ENCODE results near the gene UBE2S.
"Not testable (repeated sequence)": the region's sequence is repeated elsewhere in the genome, so short reads cannot be mapped to it uniquely, and the experiment has no call there.

The UBE2S gene

GRCh38 chr19:55407800-55408532, 378 bp upstream of the UBE2S start:
- peaks cover 8 to 46% (median 40%) of the 10 kb centered on the region in 11 experiments; a peak in 21 of 22 replicates for H4K20me1 ChIP-seq
- peaks cover 37 to 46% (median 44%) of the 10 kb centered on the region in 10 experiments for H3K4me1 ChIP-seq
- H3K4me3 ChIP-seq, result peak overlapping the region; percentile 89 to 100 (median 98)
- H3K9me3 ChIP-seq (replicated peaks in 1 of 11), result peaks cover 0 to 26% (median 17%) of the 10 kb centered on the region in 11 experiments; a peak in 15 of 22 replicates
- H3K36me3 ChIP-seq, result peaks cover 23 to 39% (median 37%) of the 10 kb centered on the region in 11 experiments
- H3K27ac ChIP-seq, result peak overlapping the region; percentile 91 to 99 (median 96)
- H3K9ac ChIP-seq, result peak overlapping the region; percentile 97 to 100 (median 99)
- no peak for TF ChIP-seq Cebpa-rat (IDR thresholded peaks at IDR 0.05)
- H3K4me2 ChIP-seq, result peak overlapping the region; percentile 44 to 100 (median 84)
- no peaks in the 10 kb centered on the region for H3K27me3 ChIP-seq

DNA sequence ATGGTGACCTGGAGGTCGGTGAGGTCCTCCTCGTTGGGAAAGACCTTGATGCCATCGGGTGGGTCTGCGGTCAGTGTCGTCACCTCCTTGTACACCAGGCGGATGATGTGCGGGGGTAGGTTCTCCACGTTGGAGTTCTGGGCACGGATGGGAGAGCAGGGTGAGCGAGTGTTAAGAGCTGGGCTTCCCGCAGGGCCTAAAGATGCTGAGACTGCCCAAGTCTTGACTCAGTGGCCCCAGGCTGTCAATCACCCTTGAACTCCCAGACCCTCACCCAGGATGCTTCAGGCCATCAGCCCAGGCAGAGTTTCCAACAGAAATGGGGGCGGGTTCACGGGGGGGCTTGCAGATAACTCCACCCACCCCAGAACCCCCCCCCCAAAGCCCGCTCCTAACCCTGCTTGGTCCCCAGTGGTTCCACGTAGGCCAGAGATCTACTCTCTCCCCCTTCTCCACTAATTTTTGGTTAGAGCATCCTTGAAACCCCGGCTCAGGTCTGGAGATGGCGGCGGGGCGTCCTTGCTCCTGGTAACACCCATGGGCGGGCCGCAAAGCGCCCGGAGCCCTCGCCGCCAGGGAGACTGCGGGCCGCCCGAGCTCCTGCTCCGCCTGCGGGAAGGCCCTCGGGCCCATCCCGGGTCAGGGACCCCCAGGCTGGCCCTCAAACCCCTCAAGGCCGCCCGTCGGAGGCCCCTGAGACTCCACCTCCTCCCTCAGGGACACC, 600 bp downstream of the UBE2S start:
- Histone ChIP-seq H3K4me1 (peaks cover 40 to 56% (median 54%) of the 10 kb centered on the region in 10 experiments), H4K20me1 (peaks cover 18 to 56% (median 50%) of the 10 kb centered on the region in 11 experiments; a peak in 21 of 22 replicates)
- TF ChIP-seq Cebpa-rat (IDR thresholded peaks at IDR 0.05), result no peak

DNA sequence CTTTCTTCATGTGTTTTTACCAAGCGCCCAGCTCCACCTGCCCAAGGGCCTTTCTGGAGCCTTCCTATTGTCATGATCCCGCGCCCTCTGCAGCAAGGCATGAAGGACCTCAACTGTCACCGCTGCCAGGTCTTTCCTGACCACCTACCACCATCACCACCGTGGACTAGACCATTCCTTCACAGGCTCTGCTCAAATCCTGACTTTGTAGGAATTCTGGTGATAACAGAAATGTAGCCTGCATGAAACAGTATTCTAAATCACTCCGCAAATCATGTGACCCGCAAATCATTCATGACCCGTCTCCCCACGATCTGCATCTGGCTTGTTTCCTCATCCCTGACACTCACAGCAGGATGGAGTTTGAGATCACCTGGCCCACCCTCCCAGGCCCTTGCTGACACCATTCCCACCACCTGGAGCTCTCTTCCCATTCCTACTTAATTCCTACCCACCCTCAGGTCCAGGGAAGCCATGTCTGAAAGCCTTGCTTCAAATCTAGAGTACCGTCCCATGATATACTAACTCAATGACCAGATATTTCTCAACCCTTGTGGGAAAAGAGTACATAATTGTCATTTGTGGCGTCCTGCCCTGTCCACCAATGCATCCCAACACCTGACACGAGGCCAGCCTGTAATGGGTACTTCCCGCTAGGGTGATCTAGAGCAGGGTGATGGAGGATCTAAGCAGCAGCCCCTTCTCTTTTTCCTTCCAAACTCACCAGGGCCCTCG, 1.3 kb downstream of the UBE2S start:
- H3K9ac ChIP-seq, result peak overlapping the region; percentile 97 to 100 (median 99)
- H3K27ac ChIP-seq, result peak overlapping the region in 10 of 11 experiments; percentile 91 to 99 (median 96); a peak in 20 of 22 replicates
- no peak for TF ChIP-seq Cebpa-rat (IDR thresholded peaks at IDR 0.05)
- H3K36me3 ChIP-seq, result peaks cover 39 to 56% (median 52%) of the 10 kb centered on the region in 11 experiments
- H3K9me3 ChIP-seq (replicated peaks in 1 of 11), result peaks cover 0 to 26% (median 17%) of the 10 kb centered on the region in 11 experiments; a peak in 15 of 22 replicates
- peak overlapping the region; percentile 89 to 100 (median 98) for H3K4me3 ChIP-seq
- peaks cover 24 to 63% (median 57%) of the 10 kb centered on the region in 11 experiments; a peak in 21 of 22 replicates for H4K20me1 ChIP-seq
- peaks cover 40 to 59% (median 56%) of the 10 kb centered on the region in 10 experiments for H3K4me1 ChIP-seq
- H3K4me2 ChIP-seq, result peak overlapping the region; percentile 92 to 100 (median 97)
- no peaks in the 10 kb centered on the region for H3K27me3 ChIP-seq

More for the DNA sequence above, 600 bp downstream of the UBE2S start:
- Histone ChIP-seq H3K4me3 (peak overlapping the region; percentile 89 to 100 (median 98)), H3K36me3 (peaks cover 33 to 49% (median 46%) of the 10 kb centered on the region in 11 experiments), H3K9me3 (replicated peaks in 1 of 11) (peaks cover 0 to 26% (median 17%) of the 10 kb centered on the region in 11 experiments; a peak in 15 of 22 replicates), H3K27ac (peak overlapping the region; percentile 91 to 99 (median 96)), H3K27me3 (no peaks in the 10 kb centered on the region), H3K4me2 (peak overlapping the region; percentile 92 to 100 (median 97)), H3K9ac (peak overlapping the region; percentile 97 to 100 (median 99))

- Histone ChIP-seq H4K20me1 (peaks cover 24 to 69% (median 63%) of the 10 kb centered on the region in 11 experiments; a peak in 21 of 22 replicates), H3K36me3 (peaks cover 43 to 62% (median 58%) of the 10 kb centered on the region in 11 experiments), H3K27me3 (no peaks in the 10 kb centered on the region), H3K9ac (peak overlapping the region; percentile 97 to 100 (median 99)), H3K9me3 (replicated peaks in 1 of 11) (peaks cover 0 to 22% (median 17%) of the 10 kb centered on the region in 11 experiments; a peak in 15 of 22 replicates), H3K27ac (peak overlapping the region in 2 of 11 experiments; percentile 96 to 99; a peak in 3 of 22 replicates), H3K4me1 (peaks cover 40 to 59% (median 56%) of the 10 kb centered on the region in 10 experiments), H3K4me2 (peak overlapping the region; percentile 92 to 100 (median 97)), H3K4me3 (peak overlapping the region; percentile 11 to 100 (median 98); a peak in 18 of 20 replicates)
- TF ChIP-seq Cebpa-rat (IDR thresholded peaks at IDR 0.05), result no peak
These were observed 1.9 kb downstream of the UBE2S start for GRCh38 chr19:55405638-55406037.

DNA sequence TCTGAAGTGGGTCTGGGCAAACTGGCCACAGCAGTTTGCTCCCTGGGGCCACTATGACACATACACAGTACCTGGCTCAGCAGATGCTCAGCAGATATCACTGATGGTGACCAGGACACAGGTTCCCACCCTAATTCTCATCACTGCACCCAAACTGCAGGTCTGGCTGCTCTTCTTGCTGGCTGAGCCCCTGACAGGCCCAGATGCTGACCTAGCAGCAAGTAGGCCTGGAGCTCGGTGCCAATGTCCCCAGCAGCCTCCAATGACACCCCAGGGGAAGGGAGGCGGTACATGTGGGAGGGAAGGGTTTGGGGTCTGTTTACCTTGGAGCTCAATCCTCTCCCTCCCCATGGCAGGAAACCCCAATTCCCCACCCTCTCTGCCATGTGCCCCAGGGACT, 5.1 kb downstream of the UBE2S start:
- Histone ChIP-seq H3K4me3 (0 out of 20 replicates have a peak overlapping the region, but pooled peaks of 1 of the 10 experiments have one; percentile 3), H3K4me2 (peak overlapping the region in 10 of 11 experiments; percentile 37 to 100 (median 96); a peak in 16 of 22 replicates), H4K20me1 (peaks cover 29 to 97% (median 85%) of the 10 kb centered on the region in 11 experiments; a peak in 21 of 22 replicates)

GRCh38 chr19:55401390-55401789, 6.2 kb downstream of the UBE2S start:
- Histone ChIP-seq H3K4me1 (peaks cover 29 to 65% (median 51%) of the 10 kb centered on the region in 10 experiments), H4K20me1 (peaks cover 29 to 86% (median 78%) of the 10 kb centered on the region in 11 experiments; a peak in 21 of 22 replicates), H3K36me3 (peaks cover 49 to 78% (median 69%) of the 10 kb centered on the region in 11 experiments)
- H3K9me3 ChIP-seq (replicated peaks in 1 of 11); H3K27me3 ChIP-seq; H3K4me3 ChIP-seq; H3K27ac ChIP-seq; H3K4me2 ChIP-seq; H3K9ac ChIP-seq: not testable (repeated sequence)

More for the DNA sequence above, 5.1 kb downstream of the UBE2S start:
- H3K36me3 ChIP-seq, result peaks cover 49 to 82% (median 73%) of the 10 kb centered on the region in 11 experiments
- no peak for TF ChIP-seq Cebpa-rat (IDR thresholded peaks at IDR 0.05)
- peak overlapping the region in 10 of 11 experiments; percentile 10 to 41 (median 33); a peak in 14 of 22 replicates for H3K9ac ChIP-seq
- H3K27ac ChIP-seq, result no peak overlapping the region; a peak in 1 of 22 replicates
- H3K4me1 ChIP-seq, result peaks cover 34 to 68% (median 54%) of the 10 kb centered on the region in 10 experiments
- H3K9me3 ChIP-seq (replicated peaks in 1 of 11), result no peaks in the 10 kb centered on the region
- no peaks in the 10 kb centered on the region for H3K27me3 ChIP-seq

DNA sequence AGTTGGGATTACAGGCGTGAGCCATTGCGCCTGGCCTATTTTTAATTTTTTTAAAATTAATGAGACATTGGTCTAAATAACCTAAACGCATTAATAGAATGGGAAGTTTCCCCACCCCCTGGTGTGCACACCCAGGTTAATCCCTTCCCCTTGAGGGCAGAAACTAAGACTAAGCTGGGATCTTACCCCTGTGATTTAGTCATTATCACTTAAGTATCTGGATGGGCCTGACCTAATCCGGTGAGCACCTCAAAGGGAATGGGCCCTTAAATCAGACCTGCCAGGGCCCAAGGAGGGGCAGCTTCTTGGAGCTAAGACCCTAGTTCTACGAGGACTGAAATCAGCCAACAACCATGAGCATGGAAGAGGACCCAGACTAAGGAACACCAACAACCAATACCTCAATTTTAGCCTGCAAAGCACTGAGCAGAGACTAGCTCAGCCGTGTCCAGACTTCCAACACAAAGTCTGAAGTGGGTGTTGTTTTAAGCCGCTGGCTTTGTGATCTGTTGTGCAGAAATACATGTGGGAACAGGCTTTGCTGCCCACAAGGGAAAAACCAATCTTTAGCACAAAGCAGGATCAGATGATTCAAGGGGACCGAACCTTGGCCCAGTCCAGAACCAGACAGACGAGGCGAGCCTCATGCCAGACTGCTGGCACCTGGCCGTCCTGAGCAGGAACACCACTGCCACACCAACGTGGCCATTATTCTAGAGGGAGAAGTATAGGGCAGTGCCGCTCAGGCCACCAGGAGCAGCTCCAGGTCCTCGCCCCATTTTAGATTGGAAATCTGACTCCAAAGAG, 7.1 kb downstream of the UBE2S start:
- Histone ChIP-seq H3K9me3 (replicated peaks in 1 of 11) (no peaks in the 10 kb centered on the region), H3K36me3 (peaks cover 43 to 71% (median 60%) of the 10 kb centered on the region in 11 experiments), H3K9ac (0 out of 22 replicates have a peak overlapping the region, but pooled peaks of 1 of the 11 experiments have one; percentile 24), H3K27me3 (no peaks in the 10 kb centered on the region), H3K4me3 (no peak overlapping the region), H3K4me2 (no peak overlapping the region), H4K20me1 (peaks cover 28 to 83% (median 69%) of the 10 kb centered on the region in 11 experiments; a peak in 21 of 22 replicates), H3K4me1 (peaks cover 20 to 56% (median 41%) of the 10 kb centered on the region in 10 experiments), H3K27ac (peak overlapping the region in 1 of 11 experiments; percentile 9; a peak in 1 of 22 replicates)
- no peak for TF ChIP-seq Cebpa-rat (IDR thresholded peaks at IDR 0.05)

All from BLaER1 treated with 17β-estradiol and CSF1 and Interleukin-3, amounts not matched to agents 10 nM and 100 nM (cell line).